DMS114 treated with DMSO at 0.1 percent for 48 hours (cell line): ENCODE data around the gene NDUFB3.
"Not testable (repeated sequence)": the region's sequence is repeated elsewhere in the genome, so short reads cannot be mapped to it uniquely, and the experiment has no call there.

Experiments used
- DNase-seq: peaks from one replicate; lab custom pipeline; 2025; ENCODE audit not compliant: unreplicated experiment; lab: John Stamatoyannopoulos, UW

NDUFB3 gene

DNA sequence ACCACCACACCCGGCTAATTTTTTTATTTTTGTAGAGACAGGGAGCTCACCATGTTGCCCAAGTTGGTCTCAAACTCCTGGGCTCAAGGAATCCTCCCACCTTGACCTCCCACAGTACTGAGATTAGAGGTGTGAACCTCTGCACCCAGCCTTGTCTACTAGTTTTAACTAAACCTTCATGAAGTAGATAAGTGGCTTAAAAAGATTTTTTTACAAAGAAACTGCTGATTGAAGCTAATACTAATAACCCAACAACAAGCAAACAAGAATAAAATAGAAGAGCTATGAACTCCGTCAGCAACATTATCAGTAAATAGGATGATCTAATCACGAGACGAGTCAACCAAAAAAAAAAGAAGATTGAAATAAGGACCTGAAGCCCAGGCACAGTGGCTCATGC, 18.8 kb downstream of the NDUFB3 start:
- DNase-seq, result no peak

- no peak for DNase-seq
Measured at GRCh38 chr2:201093573-201093972, 21.8 kb downstream of the NDUFB3 start.

GRCh38 chr2:201100497-201100896, 28.7 kb downstream of the NDUFB3 start:
- no peak for DNase-seq

DNA sequence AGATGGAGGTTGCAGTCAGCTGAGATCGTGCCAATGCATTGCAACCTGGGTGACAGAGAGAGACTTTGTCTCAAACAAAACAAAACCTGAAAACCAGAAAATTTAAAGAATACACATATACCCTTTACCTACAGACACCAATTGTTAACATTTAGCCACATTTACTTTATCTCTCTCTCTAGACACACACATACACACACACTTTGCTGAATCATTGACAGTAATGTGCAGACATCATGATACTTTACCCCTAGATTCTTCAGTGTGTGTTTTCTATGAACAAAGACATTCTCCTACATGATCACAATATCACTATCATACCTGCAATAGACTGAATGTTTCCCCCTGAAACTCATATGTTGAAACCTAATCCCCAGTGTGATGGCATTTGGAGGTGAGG, 34.0 kb downstream of the NDUFB3 start:
- DNase-seq, result no peak

- no peak for DNase-seq
Measured at GRCh38 chr2:201107624-201108023, 35.8 kb downstream of the NDUFB3 start.

DNA sequence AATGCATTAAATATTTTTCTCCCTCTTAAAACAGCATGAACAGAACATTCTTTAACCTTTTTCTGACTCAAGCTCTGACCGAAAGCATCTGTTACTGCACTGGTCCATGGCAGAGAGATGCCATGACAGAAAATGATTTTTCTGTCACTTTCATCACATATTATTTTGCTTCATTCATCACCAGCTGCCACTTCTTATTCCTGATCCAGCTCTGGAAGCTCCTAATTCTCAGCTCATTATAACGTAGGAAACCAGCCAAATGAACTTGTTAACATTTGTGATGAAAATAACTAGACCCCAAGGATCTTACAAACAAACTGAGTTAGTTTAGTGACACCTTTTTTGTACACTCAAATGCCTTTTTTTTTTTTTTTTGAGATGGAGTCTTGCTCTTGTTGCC, 36.5 kb downstream of the NDUFB3 start:
- DNase-seq, result no peak

DNA sequence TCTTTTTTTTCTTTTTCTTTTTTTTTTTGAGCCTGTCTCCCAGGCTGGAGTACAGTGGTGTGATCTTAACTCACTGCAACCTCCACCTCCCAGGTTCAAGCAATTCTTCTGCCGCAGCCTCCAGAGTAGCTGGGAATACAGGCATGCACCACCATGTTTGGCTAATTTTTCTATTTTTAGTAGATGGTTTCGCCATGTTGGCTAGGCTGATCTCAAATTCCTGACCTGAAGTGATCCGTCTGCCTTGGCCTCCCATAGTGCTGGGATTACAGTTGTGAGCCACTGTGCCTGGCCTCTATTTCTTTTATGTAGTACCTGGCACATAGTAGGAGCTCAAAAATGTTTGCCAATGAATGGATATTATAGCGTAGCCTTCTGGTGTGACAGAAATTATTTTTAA, 37.4 kb downstream of the NDUFB3 start:
- no peak for DNase-seq

- no peak for DNase-seq
Measured at GRCh38 chr2:201110615-201111014, 38.8 kb downstream of the NDUFB3 start.

DNA sequence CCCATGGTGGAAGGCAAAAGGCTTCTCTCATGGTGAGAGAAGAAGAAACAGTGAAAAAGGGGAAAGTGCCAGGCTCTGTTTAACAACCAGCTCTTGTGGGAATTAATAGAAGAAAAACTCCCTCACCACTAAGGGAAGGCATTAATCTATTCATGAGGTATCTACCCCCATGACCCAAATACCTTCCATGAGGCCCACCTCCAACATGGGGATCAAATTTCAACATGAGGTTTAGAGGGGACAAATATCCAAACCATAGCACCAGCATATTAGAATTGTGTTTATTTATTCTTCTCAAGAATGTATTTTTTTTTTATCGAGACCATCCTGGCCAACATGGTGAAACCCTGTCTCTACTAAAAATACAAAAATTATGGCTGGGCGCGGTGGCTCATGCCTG, 39.3 kb downstream of the NDUFB3 start:
- DNase-seq, result no peak

DNA sequence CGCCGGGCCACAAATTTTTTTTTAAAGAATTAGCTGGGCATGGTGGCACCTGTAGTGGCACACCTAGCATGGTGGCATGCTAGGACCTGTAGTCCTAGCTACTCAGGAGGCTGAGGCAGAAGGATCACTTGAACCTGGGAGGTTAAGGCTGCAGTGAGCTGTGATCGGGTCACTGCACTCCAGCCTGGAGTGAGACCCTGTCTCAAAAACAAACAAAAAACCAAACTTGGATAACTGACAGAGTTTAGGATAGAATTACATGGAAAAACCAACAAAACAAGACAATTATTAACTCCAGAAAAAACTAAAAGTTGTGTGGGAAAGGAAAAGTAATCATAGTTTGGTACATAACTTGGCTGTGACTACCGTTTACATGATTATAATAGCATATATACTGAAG, 42.5 kb downstream of the NDUFB3 start:
- DNase-seq, result no peak

- no peak for DNase-seq
Measured at GRCh38 chr2:201114846-201115245, 43.0 kb downstream of the NDUFB3 start.

- DNase-seq, result peak; percentile 47
Measured at GRCh38 chr2:201116115-201116958, 44.5 kb downstream of the NDUFB3 start, which contains the start of gene CFLAR. TSS of gene CFLAR (plus strand) at chr2:201116164. CDS start at chr2:201129866, 13,702 bp downstream.

DNA sequence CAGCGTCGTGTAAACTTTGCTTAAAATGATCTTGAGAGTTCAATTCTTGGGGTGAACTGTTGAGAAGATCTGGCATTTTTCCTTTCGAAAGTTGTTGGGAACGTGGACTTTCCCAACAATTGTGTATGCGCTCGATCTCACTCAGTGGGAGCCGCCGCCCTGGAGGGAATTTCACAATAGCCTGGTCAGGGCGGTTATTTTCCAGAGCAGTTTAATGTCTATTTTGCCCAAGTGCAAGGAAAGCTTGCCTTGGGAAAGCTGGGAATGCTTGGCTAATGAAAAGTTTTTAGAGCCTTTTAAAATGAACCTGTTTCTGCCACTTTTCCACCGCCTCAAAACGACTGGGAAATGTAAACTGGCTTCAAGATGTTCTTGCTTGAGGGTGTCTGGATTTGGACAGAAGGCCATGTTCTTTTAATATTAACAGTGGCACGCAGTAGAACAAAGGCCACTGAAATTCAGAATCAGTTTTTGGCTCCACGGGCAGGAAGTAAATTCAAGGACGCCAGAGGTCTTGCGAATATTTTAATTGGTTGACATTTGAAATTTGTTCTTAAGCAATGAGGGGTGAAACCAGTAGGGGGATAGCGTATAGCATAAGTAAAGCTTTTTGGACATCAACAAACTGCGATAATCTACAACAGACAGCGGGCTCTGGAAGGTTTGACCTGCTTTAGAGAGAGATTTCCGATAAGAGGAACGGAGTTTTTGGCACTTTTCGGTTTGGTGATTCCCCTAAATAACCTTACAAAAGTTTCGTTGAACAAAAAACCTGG, 45.3 kb downstream of the NDUFB3 start:
- peak; percentile 43 for DNase-seq

- not testable (repeated sequence) for DNase-seq
Measured at GRCh38 chr2:201117735-201118094, 45.9 kb downstream of the NDUFB3 start.

GRCh38 chr2:201118121-201118960, 46.5 kb downstream of the NDUFB3 start:
- DNase-seq, result peak; percentile 63

GRCh38 chr2:201118961-201119854, 47.4 kb downstream of the NDUFB3 start:
- no peak for DNase-seq

- no peak for DNase-seq
Measured at GRCh38 chr2:201122276-201122675, 50.5 kb downstream of the NDUFB3 start.

GRCh38 chr2:201126308-201127151, 54.7 kb downstream of the NDUFB3 start:
- DNase-seq, result no peak

- DNase-seq, result no peak
Measured at GRCh38 chr2:201127152-201127511, 55.3 kb downstream of the NDUFB3 start.
